H1 (cell line): ENCODE results near the gene MUC5B. TPM values are rescaled to one million over a fixed set of nuclear protein-coding genes. Genes with fewer than 3 reads are reported as not detected.

ENCODE experiments used
- CTCF ChIA-PET: fragments of 300-600 bp; sonication (Branson Sonifier 250); formaldehyde crosslinking; loops from one replicate; lab custom pipeline; 2021; ENCODE audit not compliant: partially characterized antibody; lab: Charles Lee
- POLR2A ChIA-PET: fragments of 300-600 bp; sonication (Branson Sonifier 250); formaldehyde crosslinking; loops from one replicate; lab custom pipeline; 2021; ENCODE audit warnings: inconsistent platforms; ENCODE audit not compliant: partially characterized antibody; lab: Charles Lee
- DNase-seq, 2 experiments: peaks; one replicate each; pipeline versions ENCODE4 v3.0.0 to v3.0.0-alpha.2; 2010 to 2022; ENCODE audit warnings: low spot score in 2 of 2, low read depth in 1 of 2, mixed read lengths in 1 of 2
- FAIRE-seq: peaks from 2 replicates; lab custom pipeline; 2011; peaks lifted over from hg19 to GRCh38; lab: Jason Lieb, UNC
- H2AFZ ChIP-seq: 2 replicates; pipeline ENCODE4 v1.8.1; 2012; ENCODE audit warnings: low read length, inconsistent platforms
- H2AK5ac ChIP-seq: 2 replicates; pipeline ENCODE4 v1.6.1; 2013; ENCODE audit warnings: low read depth, low read length
- H2BK120ac ChIP-seq: replicated peaks from 2 replicates; pipeline ENCODE3; 2013; ENCODE audit warnings: low read depth, low read length, inconsistent platforms
- H2BK12ac ChIP-seq: 2 replicates; pipeline ENCODE4 v1.6.1; 2013; ENCODE audit warnings: low read depth, low read length
- H2BK15ac ChIP-seq: 2 replicates; pipeline ENCODE4 v1.6.1; 2013; ENCODE audit warnings: low read length
- H2BK20ac ChIP-seq: 2 replicates; pipeline ENCODE4 v1.6.1; 2013; ENCODE audit warnings: low read length
- H2BK5ac ChIP-seq: 2 replicates; pipeline ENCODE4 v1.6.1; 2013; ENCODE audit warnings: low read depth, low read length
- H3K14ac ChIP-seq: 2 replicates; pipeline ENCODE4 v1.6.1; 2013; ENCODE audit warnings: inconsistent platforms; ENCODE audit not compliant: insufficient read length
- H3K18ac ChIP-seq: 2 replicates; pipeline ENCODE4 v1.6.1; 2013; ENCODE audit warnings: low read length; ENCODE audit errors: extremely low read depth
- H3K23ac ChIP-seq: 2 replicates; pipeline ENCODE4 v1.6.1; 2013; ENCODE audit warnings: inconsistent platforms; ENCODE audit not compliant: insufficient read length
- H3K23me2 ChIP-seq: 2 replicates; pipeline ENCODE4 v1.6.1; 2013; ENCODE audit warnings: low read depth, low read length
- H3K27ac ChIP-seq: 2 replicates; pipeline ENCODE4 v1.6.1; 2011; ENCODE audit warnings: low read depth, low read length, inconsistent platforms
- H3K27me3 ChIP-seq, 4 experiments: replicated peaks in 1 of 4; 1 replicate in 1 of 4; 2 replicates in 3 of 4; pipeline versions ENCODE4 v1.6.1 to v1.8.1; 2011 to 2013; ENCODE audit warnings: low read length in 3 of 4, mild to moderate bottlenecking in 3 of 4, inconsistent platforms in 2 of 4, mixed read lengths in 2 of 4, moderate library complexity in 1 of 4; ENCODE audit not compliant: control insufficient read depth in 3 of 4, insufficient read depth in 3 of 4; ENCODE audit errors: extremely low read depth in 1 of 4
- H3K36me3 ChIP-seq, 4 experiments: 2 replicates each; pipeline versions ENCODE4 v1.6.1 to v1.8.1; 2011 to 2013; ENCODE audit warnings: mild to moderate bottlenecking in 4 of 4, low read length in 3 of 4, moderate library complexity in 2 of 4, control low read depth in 1 of 4, inconsistent platforms in 1 of 4; ENCODE audit not compliant: insufficient read depth in 4 of 4, control insufficient read depth in 2 of 4
- H3K4ac ChIP-seq: replicated peaks from 2 replicates; pipeline ENCODE3; 2013; ENCODE audit warnings: low read length, low read depth, mixed read lengths, inconsistent platforms; ENCODE audit not compliant: insufficient read length
- H3K4me1 ChIP-seq, 4 experiments: replicated peaks in 1 of 4; 1 replicate in 1 of 4; 2 replicates in 3 of 4; pipeline versions ENCODE4 v1.6.1 to v1.8.1; 2011 to 2013; ENCODE audit warnings: low read length in 3 of 4, inconsistent platforms in 2 of 4, mixed read lengths in 1 of 4; ENCODE audit not compliant: insufficient read depth in 4 of 4, control insufficient read depth in 3 of 4
- H3K4me2 ChIP-seq, 2 experiments: 2 replicates each; pipeline versions ENCODE4 v1.6.1 to v1.8.1; 2011 to 2013; ENCODE audit warnings: low read depth in 2 of 2, low read length in 2 of 2, control low read depth in 1 of 2, inconsistent platforms in 1 of 2, mild to moderate bottlenecking in 1 of 2; ENCODE audit not compliant: insufficient read depth in 1 of 2
- H3K4me3 ChIP-seq, 4 experiments: fragments of 200-600, 300-600 bp in 1 of 4; sonication (generic), shearing (Covaris generic), sonication (Bioruptor Twin) in 1 of 4; 2 replicates each; pipeline versions ENCODE4 v1.5.1 to v1.8.1; 2011 to 2016; ENCODE audit warnings: low read length in 4 of 4, low read depth in 3 of 4, control low read depth in 2 of 4, inconsistent platforms in 2 of 4, mild to moderate bottlenecking in 2 of 4, mixed read lengths in 1 of 4, moderate library complexity in 1 of 4; ENCODE audit not compliant: insufficient read depth in 2 of 4; ENCODE audit errors: extremely low read depth in 1 of 4
- H3K56ac ChIP-seq: replicated peaks from 2 replicates; pipeline ENCODE3; 2013; ENCODE audit warnings: low read depth, mild to moderate bottlenecking, mixed read lengths, low read length, inconsistent platforms; ENCODE audit not compliant: insufficient read length
- H3K79me1 ChIP-seq: 2 replicates; pipeline ENCODE4 v1.6.1; 2013; ENCODE audit warnings: low read depth, low read length, control low read depth
- H3K79me2 ChIP-seq, 2 experiments: 2 replicates each; pipeline versions ENCODE4 v1.6.1 to v1.8.1; 2012 to 2013; ENCODE audit warnings: low read length in 2 of 2, mild to moderate bottlenecking in 2 of 2, inconsistent platforms in 1 of 2; ENCODE audit not compliant: insufficient read depth in 2 of 2, control insufficient read depth in 1 of 2
- H3K9ac ChIP-seq, 4 experiments: replicated peaks in 1 of 4; 1 replicate in 1 of 4; 2 replicates in 3 of 4; pipeline versions ENCODE4 v1.6.1 to v1.8.1; 2011 to 2013; ENCODE audit warnings: low read depth in 3 of 4, low read length in 3 of 4, control low read depth in 2 of 4, mild to moderate bottlenecking in 2 of 4, moderate library complexity in 2 of 4, inconsistent platforms in 1 of 4; ENCODE audit errors: extremely low read depth in 1 of 4
- H3K9me3 ChIP-seq, 2 experiments: 2 replicates each; pipeline versions ENCODE4 v1.6.1 to v1.8.1; 2012 to 2013; ENCODE audit warnings: mild to moderate bottlenecking in 2 of 2, moderate library complexity in 2 of 2, control low read depth in 1 of 2, inconsistent platforms in 1 of 2, low read depth in 1 of 2, low read length in 1 of 2, mixed read lengths in 1 of 2; ENCODE audit not compliant: insufficient read depth in 2 of 2
- H4K20me1 ChIP-seq, 2 experiments: replicated peaks in 1 of 2; 2 replicates each; pipeline versions ENCODE3 to v1.8.1; 2011 to 2013; ENCODE audit warnings: inconsistent platforms in 2 of 2, low read length in 2 of 2, mild to moderate bottlenecking in 1 of 2; ENCODE audit not compliant: insufficient read depth in 2 of 2, control insufficient read depth in 1 of 2
- H4K5ac ChIP-seq: 2 replicates; pipeline ENCODE4 v1.6.1; 2013; ENCODE audit warnings: low read length, low read depth, mixed read lengths, inconsistent platforms; ENCODE audit not compliant: insufficient read length
- H4K8ac ChIP-seq: 2 replicates; pipeline ENCODE4 v1.8.0; 2013; ENCODE audit warnings: mild to moderate bottlenecking, moderate library complexity, low read length, inconsistent platforms; ENCODE audit not compliant: insufficient read depth; ENCODE audit errors: extremely low read depth
- H4K91ac ChIP-seq: replicated peaks from 2 replicates; pipeline ENCODE3; 2013; ENCODE audit warnings: low read length, mixed read lengths, inconsistent platforms; ENCODE audit not compliant: insufficient read length
- BACH1 ChIP-seq: IDR thresholded peaks from 2 replicates; pipeline ENCODE4 v1.6.1; 2012; ENCODE audit warnings: low read length, improper control_type of control experiment
- CHD2 ChIP-seq: IDR thresholded peaks from 2 replicates; pipeline ENCODE4 v1.6.1; 2012; ENCODE audit warnings: low read length, improper control_type of control experiment
- FOSL1 ChIP-seq: IDR thresholded peaks from 2 replicates; pipeline ENCODE4 v1.6.1; 2011; ENCODE audit warnings: mild to moderate bottlenecking, low read depth, low read length, moderate library complexity; ENCODE audit not compliant: insufficient read depth
- HDAC2 ChIP-seq, 2 experiments: fragments of 300-600 bp in 1 of 2; sonication (generic) in 1 of 2; IDR thresholded peaks; 2 replicates each; pipeline ENCODE4 v1.6.1; 2011 to 2012; ENCODE audit warnings: low read depth in 2 of 2, low read length in 2 of 2, mild to moderate bottlenecking in 2 of 2, moderate library complexity in 2 of 2, borderline replicate concordance in 1 of 2, inconsistent platforms in 1 of 2
- POLR2A ChIP-seq, 2 experiments: IDR thresholded peaks; 1 replicate in 1 of 2; 2 replicates in 1 of 2; pipeline ENCODE4 v1.6.1; 2011; ENCODE audit warnings: low read depth in 2 of 2, low read length in 2 of 2, mild to moderate bottlenecking in 2 of 2; ENCODE audit errors: control extremely low read depth in 1 of 2
- RAD21 ChIP-seq, 2 experiments: IDR thresholded peaks in 1 of 2; conservative IDR thresholded peaks in 1 of 2; 2 replicates each; pipeline ENCODE4 v1.6.1; 2011; ENCODE audit warnings: low read depth in 2 of 2, low read length in 2 of 2, improper control_type of control experiment in 1 of 2, inconsistent platforms in 1 of 2, mild to moderate bottlenecking in 1 of 2, moderate library complexity in 1 of 2
- SRF ChIP-seq: IDR thresholded peaks from 2 replicates; pipeline ENCODE4 v1.6.1; 2011; ENCODE audit warnings: mild to moderate bottlenecking, low read depth, low read length, moderate library complexity
- YY1 ChIP-seq: IDR thresholded peaks from 2 replicates; pipeline ENCODE4 v1.6.1; 2011; ENCODE audit warnings: low read depth, mild to moderate bottlenecking, low read length
- ZNF274 ChIP-seq: IDR thresholded peaks from 2 replicates; pipeline ENCODE4 v1.7.0; 2012; ENCODE audit warnings: low read length, borderline replicate concordance; ENCODE audit errors: extremely low read depth
- WGBS, 2 experiments: shearing (Covaris generic) in 1 of 2; methylation state at CpG; one replicate each; pipeline versions ENCODE4 v1.1.6 to v1.1.7; 2013 to 2015; ENCODE audit warnings: low lambda C conversion rate in 2 of 2, mixed read lengths in 2 of 2, inconsistent platforms in 1 of 2, low coverage in 1 of 2, missing lambda C conversion rate in 1 of 2; ENCODE audit not compliant: insufficient replicate concordance in 2 of 2, insufficient coverage in 1 of 2, insufficient read length in 1 of 2; ENCODE audit errors: extremely low coverage in 1 of 2, missing lambda C conversion rate in 1 of 2; 5-methylcytosine and 5-hydroxymethylcytosine counted together
- polyA plus RNA-seq, 7 experiments: library from polyadenylated mRNA; depleted of rRNA in 3 of 7; stranded (reverse) in 5 of 7; unstranded in 2 of 7; fragments of >200 nt in 5 of 7; fragments of 200-250 nt in 2 of 7; gene quantifications; 1 replicate in 5 of 7; 2 replicates in 1 of 7; 4 replicates in 1 of 7; pipeline versions ENCODE4 v1.2.1 to v1.2.3, GENCODE V29; 2011 to 2013; ENCODE audit warnings: missing spikeins in 2 of 7, mixed read lengths in 2 of 7
- total RNA-seq: library from RNA; stranded (reverse); fragmentation: NEBNext Ultra II Directional; extraction: Animal tissue kit (Norgen Biotek cat#: 25700); gene quantifications from 2 replicates; pipeline ENCODE4 v1.2.1, GENCODE V29; 2021
- TF ChIP-seq, protein P1 (sequence below), 3 experiments: IDR thresholded peaks; 1 replicate in 2 of 3; 2 replicates in 1 of 3; pipeline versions ENCODE4 v1.5.1 to v1.6.1; 2011; ENCODE audit warnings: low read length in 3 of 3, mild to moderate bottlenecking in 3 of 3, inconsistent platforms in 2 of 3, low read depth in 1 of 3, moderate library complexity in 1 of 3; ENCODE audit not compliant: insufficient read depth in 1 of 3; ENCODE audit errors: control extremely low read depth in 1 of 3
- TF ChIP-seq, protein P2 (sequence below): IDR thresholded peaks from 2 replicates; pipeline ENCODE4 v1.6.1; 2012; ENCODE audit warnings: inconsistent platforms

The MUC5B gene
- total and polyA plus RNA-seq, 2 of the 8 experiments (the other 6 are each of a cell fraction or from before 2014, with no cell fraction given) = 0.02 to 0.03 TPM

DNA sequence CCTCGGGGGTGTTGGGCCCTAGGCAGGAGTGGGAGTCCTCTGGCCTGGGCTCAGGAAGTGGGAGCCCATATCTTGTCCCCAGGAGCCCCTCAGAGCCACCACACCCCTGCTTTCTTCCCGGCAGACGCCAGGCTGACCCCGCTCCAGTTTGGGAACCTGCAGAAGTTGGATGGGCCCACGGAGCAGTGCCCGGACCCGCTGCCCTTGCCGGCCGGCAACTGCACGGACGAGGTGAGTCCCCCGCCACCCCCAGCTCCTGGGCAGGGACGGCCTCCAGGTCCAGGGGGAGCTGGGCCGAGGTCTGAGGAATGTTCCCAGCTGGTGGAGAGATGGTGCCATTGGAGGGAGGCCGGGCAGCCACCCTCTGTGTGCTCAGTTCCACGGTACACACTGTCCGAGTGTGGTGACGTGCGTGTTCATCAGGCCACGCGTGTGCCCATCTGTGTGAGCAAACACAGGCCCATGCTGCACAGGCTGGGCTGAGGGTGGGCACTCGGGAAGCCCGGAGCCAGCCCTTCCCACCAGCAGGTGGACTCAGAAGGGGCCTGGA lies 4.8 kb downstream of the MUC5B start:
- Histone ChIP-seq H3K56ac (no peak overlapping the region), H4K8ac (no peak overlapping the region), H2AK5ac (no peak overlapping the region), H4K20me1 (peaks cover 0 to 1% of the 10 kb centered on the region in 2 experiments), H2BK5ac (no peak overlapping the region), H3K4me1 (peaks cover 0 to 14% (median 5%) of the 10 kb centered on the region in 4 experiments; a peak in 6 of 7 replicates), H3K4ac (no peak overlapping the region), H2BK120ac (no peak overlapping the region), H2BK20ac (no peak overlapping the region), H3K14ac (no peak overlapping the region), H2BK15ac (no peak overlapping the region), H3K27me3 (no peaks in the 10 kb centered on the region), H3K79me2 (no peaks in the 10 kb centered on the region), H3K9ac (no peak overlapping the region), H3K79me1 (no peaks in the 10 kb centered on the region), H3K9me3 (no peaks in the 10 kb centered on the region; a peak in 1 of 4 replicates), H2BK12ac (no peak overlapping the region), H4K91ac (no peak overlapping the region), H4K5ac (no peak overlapping the region), H3K18ac (no peak overlapping the region), H3K36me3 (no peaks in the 10 kb centered on the region), H3K4me3 (no peak overlapping the region), H3K23ac (no peak overlapping the region), H3K23me2 (no peaks in the 10 kb centered on the region), H3K4me2 (no peak overlapping the region), H3K27ac (no peak overlapping the region), H2AFZ (no peak overlapping the region)
- TF ChIP-seq CHD2 (no peak), SRF (no peak), BACH1 (no peak), RAD21 (IDR thresholded peaks at IDR 0.05 in 1 of 2, conservative IDR thresholded peaks at IDR 0.05 in 1 of 2; ENCODE audit: low read depth in 2 of 2, low read length in 2 of 2) (no peak), YY1 (no peak), ZNF274 (no peak), HDAC2 (IDR thresholded peaks at IDR 0.05; ENCODE audit: borderline replicate concordance in 1 of 2, low read depth in 2 of 2, low read length in 2 of 2) (no peak), FOSL1 (no peak), POLR2A (IDR thresholded peaks at IDR 0.05; ENCODE audit: control extremely low read depth in 1 of 2, low read depth in 2 of 2, low read length in 2 of 2) (no peak)
- TF ChIP-seq, protein P1, sequence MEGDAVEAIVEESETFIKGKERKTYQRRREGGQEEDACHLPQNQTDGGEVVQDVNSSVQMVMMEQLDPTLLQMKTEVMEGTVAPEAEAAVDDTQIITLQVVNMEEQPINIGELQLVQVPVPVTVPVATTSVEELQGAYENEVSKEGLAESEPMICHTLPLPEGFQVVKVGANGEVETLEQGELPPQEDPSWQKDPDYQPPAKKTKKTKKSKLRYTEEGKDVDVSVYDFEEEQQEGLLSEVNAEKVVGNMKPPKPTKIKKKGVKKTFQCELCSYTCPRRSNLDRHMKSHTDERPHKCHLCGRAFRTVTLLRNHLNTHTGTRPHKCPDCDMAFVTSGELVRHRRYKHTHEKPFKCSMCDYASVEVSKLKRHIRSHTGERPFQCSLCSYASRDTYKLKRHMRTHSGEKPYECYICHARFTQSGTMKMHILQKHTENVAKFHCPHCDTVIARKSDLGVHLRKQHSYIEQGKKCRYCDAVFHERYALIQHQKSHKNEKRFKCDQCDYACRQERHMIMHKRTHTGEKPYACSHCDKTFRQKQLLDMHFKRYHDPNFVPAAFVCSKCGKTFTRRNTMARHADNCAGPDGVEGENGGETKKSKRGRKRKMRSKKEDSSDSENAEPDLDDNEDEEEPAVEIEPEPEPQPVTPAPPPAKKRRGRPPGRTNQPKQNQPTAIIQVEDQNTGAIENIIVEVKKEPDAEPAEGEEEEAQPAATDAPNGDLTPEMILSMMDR (IDR thresholded peaks at IDR 0.05; ENCODE audit: control extremely low read depth in 1 of 3, insufficient read depth in 1 of 3, low read depth in 1 of 3, low read length in 3 of 3) = no peak
- TF ChIP-seq, protein P2, sequence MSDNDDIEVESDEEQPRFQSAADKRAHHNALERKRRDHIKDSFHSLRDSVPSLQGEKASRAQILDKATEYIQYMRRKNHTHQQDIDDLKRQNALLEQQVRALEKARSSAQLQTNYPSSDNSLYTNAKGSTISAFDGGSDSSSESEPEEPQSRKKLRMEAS = no peak
- ChIA-PET POLR2A (no interaction called here), CTCF (interaction anchor here (0.7 to 2.1 kb wide), 5 partner anchors 10 to 175 kb away, joined by 3 to 6 read pairs (median 4); no protein-coding TSS in a partner anchor)
- no peak for DNase-seq
- FAIRE-seq = no peak
- WGBS, 2 experiments = 95% methylated on average over 19 of the region's 23 CpGs; no CpG with 5 or more reads in 1 of the 2 experiments
